Heart left ventricle (tissue), 16 donors: ENCODE measurements around the gene DKK3. TPM values are rescaled to one million over a fixed set of nuclear protein-coding genes. Genes with fewer than 3 reads are reported as not detected.

ENCODE experiments used
- ATAC-seq, 4 donors: fragments of 200-7000 bp; cut with Tn5 transposase; one replicate each; pipeline ENCODE4 v1.9.1; 2020 to 2022; ENCODE audit warnings: moderate library complexity in 4 of 4, mild to moderate bottlenecking in 3 of 4, moderate number of reproducible peaks in 1 of 4
- DNase-seq, 5 donors: peaks; one replicate each; pipeline ENCODE4 v3.0.0-alpha.2; 2020
- H3K27ac ChIP-seq, 12 donors: fragments of 200-600 bp; sonication (generic) in 4 of 12; one replicate each; pipeline versions ENCODE4 v1.5.0 to v1.8.0; 2016 to 2022; ENCODE audit warnings: mild to moderate bottlenecking in 2 of 12
- H3K27me3 ChIP-seq, 9 donors: fragments of 200-600 bp; sonication (generic) in 2 of 9; one replicate each; pipeline versions ENCODE4 v1.5.1 to v1.8.0; 2016 to 2022; ENCODE audit warnings: mild to moderate bottlenecking in 3 of 9
- H3K36me3 ChIP-seq, 9 donors: fragments of 200-600 bp; sonication (generic) in 2 of 9; one replicate each; pipeline versions ENCODE4 v1.5.0 to v1.8.0; 2018 to 2022; ENCODE audit warnings: mild to moderate bottlenecking in 2 of 9
- H3K4me1 ChIP-seq, 12 donors: fragments of 200-600 bp; sonication (generic) in 4 of 12; one replicate each; pipeline versions ENCODE4 v1.5.0 to v1.8.0; 2016 to 2022; ENCODE audit warnings: mild to moderate bottlenecking in 3 of 12
- H3K4me3 ChIP-seq, 12 donors: fragments of 200-600 bp; sonication (generic) in 4 of 12; one replicate each; pipeline versions ENCODE4 v1.5.0 to v1.8.0; 2017 to 2022; ENCODE audit warnings: mild to moderate bottlenecking in 9 of 12, moderate library complexity in 4 of 12
- H3K9me3 ChIP-seq, 12 donors: fragments of 200-600 bp; sonication (generic) in 4 of 12; one replicate each; pipeline versions ENCODE4 v1.5.0 to v1.8.0; 2016 to 2022; ENCODE audit warnings: mild to moderate bottlenecking in 1 of 12
- CTCF ChIP-seq, 12 donors: fragments of 200-600 bp; sonication (generic) in 4 of 12; IDR thresholded peaks; one replicate each; pipeline versions ENCODE4 v1.5.0 to v1.8.0; 2018 to 2022; ENCODE audit warnings: antibody characterized with exemption in 12 of 12, mild to moderate bottlenecking in 5 of 12
- POLR2A ChIP-seq, 2 donors: fragments of 450-650 bp; IDR thresholded peaks; one replicate each; pipeline ENCODE4 v1.6.1; 2017; ENCODE audit warnings: antibody characterized with exemption in 2 of 2, mild to moderate bottlenecking in 2 of 2, moderate library complexity in 2 of 2
- WGBS, 4 donors: extraction: QIAGEN DNeasy Blood & Tissue Kit in 2 of 4; methylation state at CpG; one replicate each; pipeline versions ENCODE4 v1.1.5 to v1.1.7; 2013 to 2018; 5-methylcytosine and 5-hydroxymethylcytosine counted together
- intact Hi-C, 10 donors: fragments of 100-400 bp; cut with DNase I; formaldehyde crosslinking; loops; one replicate each; pipeline versions ENCODE4 v1.11.1 to v1.14.2; 2022
- polyA plus RNA-seq, 2 donors: library from polyadenylated mRNA; stranded (reverse); fragments of 200-250 nt; gene quantifications; one replicate each; pipeline ENCODE4 v1.2.3, GENCODE V29; 2013
- total RNA-seq, 9 donors: library from RNA; depleted of rRNA in 2 of 9; stranded (reverse); fragments of >200 nt in 2 of 9; fragmentation: NEBNext Ultra II Directional in 3 of 9; extraction: Animal tissue kit (Norgen Biotek cat#: 25700) in 3 of 9; gene quantifications; one replicate each; pipeline versions ENCODE4 v1.1.0 to v1.2.4, GENCODE V29; 2016 to 2023
- donor health status: ischemic (EF 13 %, LVEDD 7.1; RV severe dilation, severe dysfunction).
- donor health status: healthy with polysubstance abuse.
- donor health status: DM: no; HTN: yes; CAD: no.
- donor health status: DM: no; HTN: no; CAD: no.
- donor health status: ischemic (EF 25% LVEDD 6.9; RV normal size, moderate dysfunction).
- donor health status: ischemic (EF 25% LVEDD 5.7; RV mildly dilated, moderate dysfunction).
- donor health status: healthy.
- donor health status: DM: yes; HTN: yes; CAD: no.
- donor health status: ischemic (EF 35%, LVEDD 5.7; RV mildly dilated, moderate dysfunction).
- donor health status: nonischemic (EF 11% LVEDD 7.7; RV severe dilation, severe dysfunction).
- donor health status: DM: yes; HTN: yes; CAD: no.
- donor health status: PGD.
- donor health status: ischemic (EF 29% LVEDD 5.4; RV normal size, mild dysfunction).
- donor health status: nonischemic (EF 23%, LVEDD 6.1; RV moderate dilation, normal function).

Gene DKK3
- total and polyA plus RNA-seq, 11 donors: 117 to 851 (median 707) TPM

GRCh38 chr11:11983427-11983826 lies 25.0 kb downstream of the DKK3 start:
- peak overlapping the region in 10 of 12 donors; percentile 60 to 90 (median 76) for H3K27ac ChIP-seq
- TF ChIP-seq POLR2A (IDR thresholded peaks at IDR 0.05) (no peak), CTCF (IDR thresholded peaks at IDR 0.05) (no peak)
- intact Hi-C loops: loop anchor here in 2 of 10 donors (5.0 kb wide), 2 partner anchors 34 to 141 kb away; partner anchors contain the start of gene USP47 (in 1 of the 2)
- DNase-seq: no peak
- no peak for ATAC-seq
- H3K4me1 ChIP-seq: peaks cover 15 to 96% (median 73%) of the 10 kb centered on the region in 12 donors
- no peak overlapping the region for H3K4me3 ChIP-seq
- H3K9me3 ChIP-seq: peaks cover 0 to 5% (median 0%) of the 10 kb centered on the region in 12 donors
- WGBS, 4 donors: 70 to 96% (median 87%) methylated on average over 2 to 5 of the region's 5 CpGs
- no peaks in the 10 kb centered on the region for H3K36me3 ChIP-seq
- no peaks in the 10 kb centered on the region for H3K27me3 ChIP-seq

- DNase-seq (no peak), ATAC-seq (no peak)
- H3K36me3 ChIP-seq: no peaks in the 10 kb centered on the region
- intact Hi-C loops: loop anchor here in 2 of 10 donors (5.0 kb wide), 2 partner anchors 34 to 141 kb away; partner anchors contain the start of gene USP47 (in 1 of the 2)
- peaks cover 20 to 96% (median 74%) of the 10 kb centered on the region in 12 donors for H3K4me1 ChIP-seq
- WGBS, 4 donors: 76 to 97% (median 92%) methylated on average over 2 of the region's 2 CpGs
- H3K27ac ChIP-seq: peak overlapping the region in 9 of 12 donors; percentile 60 to 90 (median 80)
- no peaks in the 10 kb centered on the region for H3K27me3 ChIP-seq
- peaks cover 0 to 5% (median 0%) of the 10 kb centered on the region in 12 donors for H3K9me3 ChIP-seq
- no peak for TF ChIP-seq CTCF (IDR thresholded peaks at IDR 0.05)
- no peak for TF ChIP-seq POLR2A (IDR thresholded peaks at IDR 0.05)
- no peak overlapping the region for H3K4me3 ChIP-seq
Measured at GRCh38 chr11:11982975-11983374, 25.5 kb downstream of the DKK3 start.

- no peak for ATAC-seq
- no peak for DNase-seq
- intact Hi-C loops: loop anchor here in 2 of 10 donors (5.0 kb wide), 2 partner anchors 35 to 140 kb away; partner anchors contain the start of gene USP47 (in 1 of the 2)
- peaks cover 21 to 96% (median 75%) of the 10 kb centered on the region in 12 donors for H3K4me1 ChIP-seq
- H3K9me3 ChIP-seq: peaks cover 0 to 5% (median 0%) of the 10 kb centered on the region in 12 donors
- H3K4me3 ChIP-seq: no peak overlapping the region
- no peaks in the 10 kb centered on the region for H3K36me3 ChIP-seq
- 92 to 97% (median 94%) methylated on average over 7 to 10 of the region's 10 CpGs for WGBS, 4 donors
- TF ChIP-seq POLR2A (IDR thresholded peaks at IDR 0.05): no peak
- TF ChIP-seq CTCF (IDR thresholded peaks at IDR 0.05): no peak
- H3K27me3 ChIP-seq: no peaks in the 10 kb centered on the region
- H3K27ac ChIP-seq: peak overlapping the region in 8 of 12 donors; percentile 31 to 90 (median 81)
Measured at GRCh38 chr11:11982461-11982860, 26.0 kb downstream of the DKK3 start.

GRCh38 chr11:11981840-11982239 lies 26.6 kb downstream of the DKK3 start:
- ATAC-seq (no peak), DNase-seq (no peak)
- intact Hi-C loops: loop anchor here in 2 of 10 donors (5.0 kb wide), 2 partner anchors 35 to 140 kb away; partner anchors contain the start of gene USP47 (in 1 of the 2)
- Histone ChIP-seq H3K27me3 (no peaks in the 10 kb centered on the region), H3K4me3 (no peak overlapping the region), H3K36me3 (no peaks in the 10 kb centered on the region), H3K4me1 (peaks cover 24 to 96% (median 80%) of the 10 kb centered on the region in 12 donors), H3K27ac (peak overlapping the region in 10 of 12 donors; percentile 78 to 97 (median 90)), H3K9me3 (peaks cover 0 to 5% (median 0%) of the 10 kb centered on the region in 12 donors)
- WGBS, 4 donors: 72 to 88% (median 80%) methylated on average over 6 of the region's 6 CpGs
- TF ChIP-seq CTCF (IDR thresholded peaks at IDR 0.05) (no peak), POLR2A (IDR thresholded peaks at IDR 0.05) (no peak)
